GM12872 (cell line): ENCODE data around the gene SUMO1.

Experiments
- CTCF ChIP-seq: IDR thresholded peaks from 3 replicates; pipeline ENCODE4 v1.5.1; 2011; ENCODE audit warnings: low read depth, mild to moderate bottlenecking, low read length, moderate library complexity; ENCODE audit not compliant: insufficient read depth

The SUMO1 gene

GRCh38 chr2:202208526-202208925, 29.9 kb downstream of the SUMO1 start:
- no peak for TF ChIP-seq CTCF

- TF ChIP-seq CTCF, result no peak
Observed at GRCh38 chr2:202204855-202205254, 33.5 kb downstream of the SUMO1 start.

- no peak for TF ChIP-seq CTCF
Observed at GRCh38 chr2:202203348-202203747, 35.0 kb downstream of the SUMO1 start.

GRCh38 chr2:202201220-202202160, 36.9 kb downstream of the SUMO1 start:
- TF ChIP-seq CTCF, result no peak

GRCh38 chr2:202196727-202197126, 41.7 kb downstream of the SUMO1 start:
- no peak for TF ChIP-seq CTCF

- TF ChIP-seq CTCF, result no peak
Observed at GRCh38 chr2:202194418-202194817, 44.0 kb downstream of the SUMO1 start.

- TF ChIP-seq CTCF, result no peak
Observed at GRCh38 chr2:202193881-202194353, 44.5 kb downstream of the SUMO1 start.
